Stimulated activated CD8-positive, alpha-beta memory T cell treated with anti-CD3 and anti-CD28 coated beads, Interleukin-4, amount 100 ng/mL, for 48 hours (primary cell): Measurements from ENCODE around the gene ZNF821.
"Not testable (repeated sequence)": the region's sequence is repeated elsewhere in the genome, so short reads cannot be mapped to it uniquely, and the experiment has no call there.

Experiments
- DNase-seq: peaks from one replicate; pipeline ENCODE4 v3.0.0-alpha.2; 2020

Gene ZNF821

GRCh38 chr16:71883849-71884638 lies at the start of gene ZNF821:
Gene ZNF821 (minus strand): TSS chr16:71884182. CDS start chr16:71879946, 4,236 bp downstream.
- DNase-seq, result peak; percentile 82

GRCh38 chr16:71933017-71933416 lies 49.0 kb upstream of the ZNF821 start:
- DNase-seq, result no peak

GRCh38 chr16:71931599-71931998 lies 47.6 kb upstream of the ZNF821 start:
- no peak for DNase-seq

- no peak for DNase-seq
Observed at GRCh38 chr16:71931001-71931400, 47.0 kb upstream of the ZNF821 start.

- DNase-seq, result no peak
Observed at GRCh38 chr16:71930013-71930563, 46.1 kb upstream of the ZNF821 start.

GRCh38 chr16:71929048-71929447 lies 45.1 kb upstream of the ZNF821 start:
- no peak for DNase-seq

- no peak for DNase-seq
Observed at GRCh38 chr16:71927787-71928186, 43.8 kb upstream of the ZNF821 start.

- DNase-seq, result no peak
Observed at GRCh38 chr16:71927383-71927782, 43.4 kb upstream of the ZNF821 start.

- no peak for DNase-seq
Observed at GRCh38 chr16:71924710-71925109, 40.7 kb upstream of the ZNF821 start.

GRCh38 chr16:71923941-71924690 lies 40.1 kb upstream of the ZNF821 start:
- DNase-seq, result no peak

- no peak for DNase-seq
Observed at GRCh38 chr16:71920658-71921057, 36.7 kb upstream of the ZNF821 start.

- no peak for DNase-seq
Observed at GRCh38 chr16:71919035-71919434, 35.1 kb upstream of the ZNF821 start.

GRCh38 chr16:71917900-71918299 lies 33.9 kb upstream of the ZNF821 start:
- DNase-seq, result no peak

- DNase-seq, result no peak
Observed at GRCh38 chr16:71916397-71916920, 32.5 kb upstream of the ZNF821 start.

GRCh38 chr16:71915350-71915749 lies 31.4 kb upstream of the ZNF821 start:
- DNase-seq, result no peak

- DNase-seq, result no peak
Observed at GRCh38 chr16:71914802-71915201, 30.8 kb upstream of the ZNF821 start.

GRCh38 chr16:71912534-71913275 lies 28.7 kb upstream of the ZNF821 start:
- DNase-seq, result no peak

- no peak for DNase-seq
Observed at GRCh38 chr16:71911121-71911520, 27.1 kb upstream of the ZNF821 start.

- not testable (repeated sequence) for DNase-seq
Observed at GRCh38 chr16:71905765-71906164, 21.8 kb upstream of the ZNF821 start.

- DNase-seq, result no peak
Observed at GRCh38 chr16:71904239-71904638, 20.3 kb upstream of the ZNF821 start.

- DNase-seq, result no peak
Observed at GRCh38 chr16:71903608-71904007, 19.6 kb upstream of the ZNF821 start.

GRCh38 chr16:71902656-71903365 lies 18.8 kb upstream of the ZNF821 start:
- DNase-seq, result no peak
